Effector memory CD4-positive, alpha-beta T cell (primary cell): ENCODE results near the gene TXNDC11.

Experiments used
- DNase-seq, 3 donors: peaks; one replicate each; pipeline ENCODE4 v3.0.0-alpha.2; 2020
- H3K27ac ChIP-seq: 2 replicates; pipeline ENCODE4 v1.7.0; 2013; ENCODE audit warnings: mild to moderate bottlenecking, low read length, moderate library complexity; ENCODE audit not compliant: insufficient read depth, poor library complexity, severe bottlenecking
- H3K27me3 ChIP-seq: replicated peaks from 2 replicates; pipeline ENCODE4 v1.7.0; 2013; ENCODE audit warnings: mild to moderate bottlenecking, low read length; ENCODE audit not compliant: insufficient read depth, control insufficient read depth, poor library complexity, severe bottlenecking
- H3K36me3 ChIP-seq: 2 replicates; pipeline ENCODE4 v1.7.0; 2013; ENCODE audit warnings: mild to moderate bottlenecking, low read length, moderate library complexity; ENCODE audit not compliant: control insufficient read depth, insufficient read depth
- H3K4me1 ChIP-seq: 2 replicates; pipeline ENCODE4 v1.7.0; 2013; ENCODE audit warnings: low read length, mild to moderate bottlenecking; ENCODE audit not compliant: control insufficient read depth, insufficient read depth, poor library complexity, severe bottlenecking
- H3K4me3 ChIP-seq: 2 replicates; pipeline ENCODE4 v1.7.0; 2013; ENCODE audit warnings: low read length, low read depth, mild to moderate bottlenecking; ENCODE audit not compliant: insufficient read depth, poor library complexity, severe bottlenecking
- H3K9me3 ChIP-seq: 2 replicates; pipeline ENCODE4 v1.7.0; 2013; ENCODE audit warnings: mild to moderate bottlenecking, low read length, moderate library complexity; ENCODE audit not compliant: control insufficient read depth

Gene TXNDC11

DNA sequence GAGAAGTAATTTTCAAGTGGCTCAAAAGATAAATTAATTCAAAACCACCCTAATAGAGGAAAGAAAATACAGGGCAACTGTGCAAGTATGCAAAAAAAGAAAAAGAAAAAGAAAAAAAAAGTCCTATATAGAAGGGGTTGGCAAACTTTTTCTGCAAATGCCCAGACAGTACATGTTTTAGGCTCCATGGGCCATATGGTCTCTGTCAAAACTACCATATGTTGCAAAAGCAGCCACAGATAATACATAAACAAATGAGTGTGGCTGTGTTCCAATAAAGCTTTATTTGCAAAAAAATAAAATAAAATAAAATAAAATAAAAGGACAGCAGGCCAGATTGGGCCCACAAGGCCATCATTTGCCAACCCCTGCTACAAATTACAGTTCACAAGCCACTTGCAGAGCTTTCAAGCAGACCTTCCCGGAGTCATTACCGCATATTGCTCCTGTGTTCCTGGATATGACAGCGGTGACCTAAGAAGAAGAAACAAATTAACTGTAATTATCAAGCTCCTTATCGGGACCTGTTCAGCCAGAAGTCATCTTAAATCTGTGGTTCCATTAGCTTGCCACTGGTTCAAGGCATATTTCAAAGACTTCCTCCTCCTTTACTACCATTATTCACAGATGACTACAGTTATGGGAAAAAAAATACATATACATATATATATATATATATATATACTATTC lies 38.5 kb upstream of the TXNDC11 start:
- peaks cover 19% of the 10 kb centered on the region for H3K4me1 ChIP-seq
- peaks cover 12% of the 10 kb centered on the region for H3K36me3 ChIP-seq
- H3K27me3 ChIP-seq, result no peaks in the 10 kb centered on the region
- no peak overlapping the region for H3K4me3 ChIP-seq
- H3K27ac ChIP-seq, result no peak overlapping the region
- H3K9me3 ChIP-seq, result no peaks in the 10 kb centered on the region
- DNase-seq, result no peak

DNA sequence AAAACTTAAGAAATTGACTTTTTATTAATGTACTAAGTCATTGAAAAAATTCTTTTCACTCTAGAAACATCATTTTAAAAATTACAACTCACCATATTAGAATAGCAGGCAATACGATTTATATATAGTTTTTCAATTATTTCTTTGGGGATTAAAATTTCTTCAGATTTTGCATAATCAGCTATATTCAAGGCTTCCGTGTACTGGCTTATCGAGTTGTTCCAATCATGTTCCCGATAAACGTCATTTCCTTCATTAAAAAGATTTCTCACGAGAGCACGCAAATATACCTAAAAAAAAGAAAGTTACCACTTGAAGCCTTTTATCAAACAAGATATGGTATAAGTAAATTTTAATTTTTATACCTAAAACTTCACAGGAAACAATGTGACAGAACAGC lies 36.4 kb upstream of the TXNDC11 start:
- H3K27ac ChIP-seq, result no peak overlapping the region
- no peak for DNase-seq
- peaks cover 30% of the 10 kb centered on the region for H3K36me3 ChIP-seq

DNA sequence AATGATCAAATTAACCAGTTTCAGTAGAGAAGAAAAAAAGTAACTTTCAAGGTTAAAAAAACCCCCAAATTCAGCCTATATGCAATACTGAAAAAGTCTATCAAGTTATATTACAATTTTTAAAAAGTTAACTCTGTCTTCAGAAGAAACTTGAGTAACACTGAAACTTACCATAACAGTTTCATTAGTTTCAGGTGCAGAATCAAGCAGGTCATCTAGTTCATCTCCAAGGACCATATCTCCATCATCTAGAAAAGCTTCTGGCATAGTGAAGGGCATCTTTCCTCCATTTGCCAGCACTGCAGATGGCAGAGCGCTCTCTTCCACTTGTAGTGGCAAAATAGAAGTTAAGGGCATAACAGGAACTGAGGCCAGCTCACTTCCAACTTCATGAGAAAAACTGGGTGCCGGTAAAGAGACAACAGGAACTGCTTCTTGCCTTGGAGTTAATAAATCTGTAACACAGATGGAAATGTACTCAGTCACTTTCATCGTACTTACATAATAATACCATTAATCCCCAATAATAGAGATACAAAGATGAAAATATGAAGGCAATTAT lies 31.5 kb upstream of the TXNDC11 start:
- Histone ChIP-seq H3K27ac (no peak overlapping the region), H3K27me3 (no peaks in the 10 kb centered on the region), H3K4me1 (no peaks in the 10 kb centered on the region), H3K36me3 (peaks cover 59% of the 10 kb centered on the region), H3K9me3 (no peaks in the 10 kb centered on the region), H3K4me3 (no peak overlapping the region)
- no peak for DNase-seq

More for the DNA sequence above, 36.4 kb upstream of the TXNDC11 start:
- Histone ChIP-seq H3K4me1 (peaks cover 14% of the 10 kb centered on the region), H3K27me3 (no peaks in the 10 kb centered on the region), H3K9me3 (no peaks in the 10 kb centered on the region), H3K4me3 (no peak overlapping the region)

DNA sequence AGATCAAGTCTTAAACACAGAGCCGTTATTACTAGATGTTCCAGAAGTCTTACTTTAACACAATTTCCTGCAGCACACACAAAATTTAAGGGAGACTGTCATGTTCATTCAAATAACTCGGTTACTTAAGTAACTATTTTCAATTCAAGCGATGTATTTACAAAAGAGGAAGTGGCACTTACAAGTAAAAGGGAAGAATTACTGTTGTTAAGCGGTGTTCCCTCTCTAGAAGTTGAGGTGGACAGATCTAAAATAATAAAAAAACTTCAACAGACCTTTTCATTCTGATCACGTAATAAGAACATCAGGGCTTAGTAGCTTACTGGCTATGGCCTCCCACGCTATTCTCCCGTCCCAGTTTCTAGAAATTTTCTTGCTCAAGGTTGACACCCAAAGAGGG lies 26.2 kb upstream of the TXNDC11 start:
- no peak overlapping the region for H3K27ac ChIP-seq
- no peak overlapping the region for H3K4me3 ChIP-seq
- H3K9me3 ChIP-seq, result no peaks in the 10 kb centered on the region
- no peaks in the 10 kb centered on the region for H3K27me3 ChIP-seq
- no peaks in the 10 kb centered on the region for H3K4me1 ChIP-seq
- H3K36me3 ChIP-seq, result peaks cover 65% of the 10 kb centered on the region
- no peak for DNase-seq

DNA sequence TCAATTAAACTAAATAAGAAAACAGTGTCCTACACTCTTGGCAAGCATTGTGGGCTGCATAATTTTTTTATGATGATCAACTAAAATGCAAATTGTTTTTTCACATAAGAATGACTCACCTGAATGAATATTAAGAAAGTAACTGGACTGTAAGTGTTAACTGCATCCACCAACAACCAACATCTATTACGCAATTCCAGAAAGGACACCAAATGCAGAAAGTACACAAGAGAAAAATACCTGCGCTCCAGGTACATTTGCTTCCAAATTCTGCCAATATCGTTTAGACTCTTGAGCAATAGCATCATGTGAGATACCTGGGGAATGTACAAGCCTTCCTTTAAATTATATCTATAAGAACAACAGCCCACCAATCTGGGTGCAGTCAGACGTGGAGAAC lies 19.8 kb upstream of the TXNDC11 start:
- no peak for DNase-seq
- Histone ChIP-seq H3K27me3 (no peaks in the 10 kb centered on the region), H3K36me3 (peaks cover 59% of the 10 kb centered on the region), H3K27ac (no peak overlapping the region), H3K4me1 (no peaks in the 10 kb centered on the region), H3K4me3 (no peak overlapping the region), H3K9me3 (no peaks in the 10 kb centered on the region)

DNA sequence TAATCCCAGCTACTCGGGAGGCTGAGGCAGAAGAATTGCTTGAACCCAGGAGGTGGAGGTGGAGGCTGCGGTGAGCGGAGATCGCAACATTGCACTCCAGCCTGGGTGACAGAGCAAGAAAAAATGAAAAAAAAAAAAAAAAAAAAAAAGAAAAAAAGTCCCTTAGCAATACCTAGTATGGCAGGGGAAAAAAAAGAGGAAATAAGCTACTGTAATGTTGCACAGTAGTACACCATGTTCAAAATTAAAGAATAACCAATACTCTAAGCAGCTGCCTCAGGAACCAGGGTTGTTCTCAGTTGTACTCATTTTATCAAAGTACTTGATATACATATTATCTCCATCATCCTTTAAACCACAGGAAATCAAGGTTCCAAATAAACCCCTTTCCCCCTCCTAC lies 17.3 kb upstream of the TXNDC11 start:
- DNase-seq, result no peak
- Histone ChIP-seq H3K9me3 (no peaks in the 10 kb centered on the region), H3K4me1 (no peaks in the 10 kb centered on the region), H3K36me3 (peaks cover 59% of the 10 kb centered on the region), H3K27ac (no peak overlapping the region), H3K4me3 (no peak overlapping the region), H3K27me3 (no peaks in the 10 kb centered on the region)

DNA sequence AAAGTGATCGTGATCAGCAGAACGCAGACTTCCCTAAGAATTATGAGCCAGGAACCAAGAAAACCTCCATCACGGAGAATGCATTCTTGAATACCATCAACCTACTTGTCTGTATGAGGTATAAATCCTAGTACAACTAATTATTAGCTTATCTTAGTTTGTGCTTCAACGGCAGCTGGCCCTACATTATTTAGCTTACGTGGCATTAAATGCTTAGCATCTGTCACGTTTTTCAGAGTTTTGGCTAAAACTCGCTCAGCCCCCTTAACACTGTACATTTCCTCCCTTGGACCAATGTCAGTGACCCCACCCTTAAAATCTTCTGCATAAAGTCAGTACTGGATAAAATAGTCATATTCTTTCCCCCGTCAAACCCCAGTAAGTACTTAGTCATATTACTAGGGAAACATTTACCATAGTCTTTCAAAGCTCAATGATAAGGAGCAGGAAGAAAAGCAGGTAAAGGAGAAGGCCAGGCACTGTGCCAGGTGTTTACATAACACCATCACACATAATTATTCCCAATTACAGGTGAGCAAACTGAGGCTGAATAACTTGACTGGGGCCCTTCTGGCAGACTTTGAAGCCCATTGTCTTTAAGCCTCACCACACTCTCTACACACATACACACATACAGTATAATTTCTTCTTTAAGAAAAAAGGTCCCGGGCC lies 16.6 kb upstream of the TXNDC11 start:
- no peaks in the 10 kb centered on the region for H3K9me3 ChIP-seq
- no peak overlapping the region for H3K27ac ChIP-seq
- DNase-seq, result no peak
- no peak overlapping the region for H3K4me3 ChIP-seq
- H3K27me3 ChIP-seq, result no peaks in the 10 kb centered on the region
- no peaks in the 10 kb centered on the region for H3K4me1 ChIP-seq
- H3K36me3 ChIP-seq, result peaks cover 60% of the 10 kb centered on the region

DNA sequence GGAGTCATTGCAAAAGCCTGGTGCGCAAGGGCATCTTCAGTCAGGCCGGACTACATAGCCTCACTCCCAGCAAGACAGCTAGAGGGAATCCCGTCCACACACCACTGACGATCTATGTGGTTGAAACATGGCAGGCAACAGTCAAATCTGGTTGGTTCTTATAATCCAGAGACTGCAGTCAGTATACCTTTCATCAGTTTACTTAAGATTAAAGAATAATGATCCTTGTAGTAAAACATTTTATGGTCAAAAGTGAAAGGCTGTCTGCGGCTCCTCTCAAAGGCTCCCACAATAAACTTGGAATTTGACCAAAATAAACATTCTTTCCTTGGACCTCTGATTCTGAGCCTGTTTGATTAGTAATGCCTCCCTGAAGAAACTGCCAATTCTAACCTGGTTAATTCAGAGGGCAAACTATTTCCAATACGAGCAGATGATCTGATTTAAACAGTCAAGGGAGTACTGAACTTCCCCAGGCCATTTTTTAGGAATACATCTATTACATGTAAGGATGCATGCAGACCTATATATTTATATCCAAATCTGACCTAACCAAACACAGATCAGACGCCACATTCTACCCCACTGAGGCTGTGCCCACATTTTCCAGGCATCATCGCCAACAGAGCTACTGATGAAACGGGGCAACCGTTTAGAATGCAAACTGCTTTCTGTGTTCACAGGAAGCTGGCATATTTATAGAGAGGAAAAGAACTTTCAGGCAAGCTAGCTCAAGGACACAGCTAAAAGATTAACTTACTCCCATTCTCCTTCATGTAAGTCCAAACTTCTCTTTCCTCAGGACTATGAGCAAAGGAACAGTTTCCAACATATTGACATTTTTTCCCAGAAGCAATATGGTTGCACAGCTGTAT lies 15.3 kb upstream of the TXNDC11 start:
- Histone ChIP-seq H3K4me1 (no peaks in the 10 kb centered on the region), H3K27me3 (no peaks in the 10 kb centered on the region), H3K36me3 (peaks cover 64% of the 10 kb centered on the region), H3K9me3 (no peaks in the 10 kb centered on the region), H3K4me3 (no peak overlapping the region), H3K27ac (no peak overlapping the region)
- DNase-seq, result no peak

DNA sequence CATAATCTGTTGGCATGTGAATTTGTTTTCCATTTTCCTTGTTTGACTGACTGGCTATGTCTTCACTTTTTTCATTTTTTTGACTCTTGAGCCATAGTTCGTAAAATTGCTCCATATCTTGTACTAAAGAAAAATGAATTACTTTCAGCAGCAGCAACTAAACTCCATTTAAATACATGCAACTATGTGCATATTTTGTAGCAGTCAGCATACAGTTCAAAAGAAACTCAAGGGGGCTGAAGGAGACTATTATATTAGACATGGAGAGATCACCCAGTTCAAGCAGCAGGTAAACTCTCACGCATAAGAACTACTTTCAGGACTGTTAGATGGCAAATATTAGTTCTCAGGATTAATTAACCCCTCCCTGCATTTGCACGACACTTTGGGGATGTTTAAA lies 13.6 kb upstream of the TXNDC11 start:
- H3K27me3 ChIP-seq, result no peaks in the 10 kb centered on the region
- H3K27ac ChIP-seq, result no peak overlapping the region
- no peak for DNase-seq
- peaks cover 69% of the 10 kb centered on the region for H3K36me3 ChIP-seq
- H3K9me3 ChIP-seq, result no peaks in the 10 kb centered on the region
- H3K4me1 ChIP-seq, result no peaks in the 10 kb centered on the region
- H3K4me3 ChIP-seq, result no peak overlapping the region
